Osteoblast (primary cell): Measurements from ENCODE around the gene TRMU. TPM values are rescaled to one million over a fixed set of nuclear protein-coding genes. Genes with fewer than 3 reads are reported as not detected.

Source experiments
- DNase-seq: peaks from one replicate; pipeline ENCODE4 v3.0.0; 2011; ENCODE audit warnings: low spot score, mixed read lengths; ENCODE audit not compliant: insufficient read length; ENCODE audit errors: missing footprints
- H2AFZ ChIP-seq: 2 replicates; pipeline ENCODE4 v1.6.0; 2011; ENCODE audit warnings: mild to moderate bottlenecking, low read length
- H3K27ac ChIP-seq: 2 replicates; pipeline ENCODE4 v1.5.1; 2011; ENCODE audit warnings: mild to moderate bottlenecking, low read depth, low read length, moderate library complexity
- H3K27me3 ChIP-seq: 2 replicates; pipeline ENCODE4 v1.6.0; 2012; ENCODE audit warnings: mild to moderate bottlenecking, control low read depth, inconsistent platforms, low read length, moderate library complexity; ENCODE audit not compliant: insufficient read depth
- H3K36me3 ChIP-seq: 2 replicates; pipeline ENCODE4 v1.5.1; 2011; ENCODE audit warnings: mild to moderate bottlenecking, low read length, control low read depth, moderate library complexity; ENCODE audit not compliant: insufficient read depth
- H3K4me1 ChIP-seq: 2 replicates; pipeline ENCODE4 v1.5.1; 2011; ENCODE audit warnings: mild to moderate bottlenecking, low read length, control low read depth, moderate library complexity; ENCODE audit not compliant: insufficient read depth
- H3K4me2 ChIP-seq: 2 replicates; pipeline ENCODE4 v1.6.0; 2011; ENCODE audit warnings: mild to moderate bottlenecking, low read length; ENCODE audit not compliant: insufficient read depth
- H3K4me3 ChIP-seq: fragments of 200-600 bp; sonication (generic); 3 replicates; pipeline ENCODE4 v1.5.1; 2012; ENCODE audit warnings: mild to moderate bottlenecking, low read length, inconsistent platforms; ENCODE audit not compliant: insufficient read depth
- H3K79me2 ChIP-seq: 2 replicates; pipeline ENCODE4 v1.6.0; 2012; ENCODE audit warnings: mild to moderate bottlenecking, low read length, control low read depth, inconsistent platforms; ENCODE audit not compliant: insufficient read depth
- H3K9me3 ChIP-seq: 2 replicates; pipeline ENCODE4 v1.5.1; 2011; ENCODE audit warnings: low read depth, low read length, control low read depth
- H4K20me1 ChIP-seq: 2 replicates; pipeline ENCODE4 v1.6.0; 2012; ENCODE audit warnings: mild to moderate bottlenecking, low read length, control low read depth; ENCODE audit not compliant: insufficient read depth
- total RNA-seq: library from RNA; depleted of rRNA; stranded (reverse); fragments of >200 nt; gene quantifications from 2 replicates; pipeline ENCODE4 v1.2.3, GENCODE V29; 2012
- TF ChIP-seq, protein P1 (sequence below): IDR thresholded peaks from 2 replicates; pipeline ENCODE4 v1.5.1; 2011; ENCODE audit warnings: mild to moderate bottlenecking, low read depth, low read length, moderate library complexity; ENCODE audit errors: extremely low read depth

The TRMU gene
- total RNA-seq, 1 donor: 22.1 TPM

DNA sequence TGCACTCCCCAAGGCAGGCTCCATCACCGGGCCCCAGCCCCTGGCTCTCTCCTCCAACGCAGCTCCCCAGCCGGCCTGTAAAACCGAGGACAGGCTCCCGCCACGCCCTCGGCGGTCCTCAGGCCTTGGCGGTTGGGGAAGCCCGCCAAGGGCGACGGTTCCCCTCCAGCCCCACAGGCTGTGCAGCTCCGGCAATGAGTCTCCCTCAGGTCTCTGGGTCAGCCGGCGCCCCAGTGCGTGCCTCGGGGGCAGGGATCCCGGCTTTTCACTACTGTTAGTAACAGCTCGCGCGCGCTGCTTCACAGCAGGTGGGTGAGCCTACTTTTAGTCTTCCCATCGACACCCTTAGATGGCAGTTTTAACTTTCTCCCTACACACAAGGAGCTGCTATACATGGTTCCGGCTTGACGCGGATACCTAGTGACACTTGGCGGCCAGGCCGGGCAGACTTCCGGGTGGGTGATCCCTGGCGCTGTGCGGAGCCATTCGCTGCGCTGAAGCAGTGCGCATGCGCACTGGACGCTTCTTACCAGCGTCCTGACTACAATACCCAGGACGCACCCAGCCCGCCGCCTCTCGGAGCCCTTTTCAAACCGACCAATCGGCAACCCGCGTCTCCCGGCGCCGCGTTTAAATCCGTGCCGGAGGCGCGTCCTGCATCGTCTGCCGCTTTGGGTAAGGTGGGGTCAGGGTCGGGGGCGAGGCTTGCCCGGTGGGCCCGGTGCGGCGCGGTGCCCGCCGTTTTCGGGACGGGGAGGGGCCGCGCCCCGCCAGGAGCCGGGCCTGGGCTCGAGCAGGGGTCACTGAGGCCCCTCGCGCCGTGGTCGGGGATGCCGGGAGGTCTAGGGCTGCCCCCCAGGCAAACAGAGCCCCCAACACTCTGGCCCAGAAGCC lies 39.0 kb upstream of the TRMU start, which contains the start of gene GTSE1:
GTSE1 (plus strand) TSS at position 614 of the 894 bp plus-strand sequence. CDS start 531 bp downstream, outside the sequence.
- peak within 1 kb of the TSS; percentile 98 for H2AFZ ChIP-seq
- peaks cover 33% of the 10 kb centered on the region for H3K36me3 ChIP-seq
- peak; percentile 100 for DNase-seq
- no peaks in the 10 kb centered on the region for H4K20me1 ChIP-seq
- H3K79me2 ChIP-seq: peaks cover 39% of the 10 kb centered on the region
- peak within 1 kb of the TSS; percentile 77 for H3K27ac ChIP-seq
- peak within 1 kb of the TSS; percentile 92 for H3K4me2 ChIP-seq
- TF ChIP-seq, protein P1, sequence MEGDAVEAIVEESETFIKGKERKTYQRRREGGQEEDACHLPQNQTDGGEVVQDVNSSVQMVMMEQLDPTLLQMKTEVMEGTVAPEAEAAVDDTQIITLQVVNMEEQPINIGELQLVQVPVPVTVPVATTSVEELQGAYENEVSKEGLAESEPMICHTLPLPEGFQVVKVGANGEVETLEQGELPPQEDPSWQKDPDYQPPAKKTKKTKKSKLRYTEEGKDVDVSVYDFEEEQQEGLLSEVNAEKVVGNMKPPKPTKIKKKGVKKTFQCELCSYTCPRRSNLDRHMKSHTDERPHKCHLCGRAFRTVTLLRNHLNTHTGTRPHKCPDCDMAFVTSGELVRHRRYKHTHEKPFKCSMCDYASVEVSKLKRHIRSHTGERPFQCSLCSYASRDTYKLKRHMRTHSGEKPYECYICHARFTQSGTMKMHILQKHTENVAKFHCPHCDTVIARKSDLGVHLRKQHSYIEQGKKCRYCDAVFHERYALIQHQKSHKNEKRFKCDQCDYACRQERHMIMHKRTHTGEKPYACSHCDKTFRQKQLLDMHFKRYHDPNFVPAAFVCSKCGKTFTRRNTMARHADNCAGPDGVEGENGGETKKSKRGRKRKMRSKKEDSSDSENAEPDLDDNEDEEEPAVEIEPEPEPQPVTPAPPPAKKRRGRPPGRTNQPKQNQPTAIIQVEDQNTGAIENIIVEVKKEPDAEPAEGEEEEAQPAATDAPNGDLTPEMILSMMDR: peak; percentile 14
- peaks cover 20% of the 10 kb centered on the region for H3K4me1 ChIP-seq
- H3K4me3 ChIP-seq: peak within 1 kb of the TSS; percentile 90
- H3K9me3 ChIP-seq: no peaks in the 10 kb centered on the region
- H3K27me3 ChIP-seq: no peaks in the 10 kb centered on the region

DNA sequence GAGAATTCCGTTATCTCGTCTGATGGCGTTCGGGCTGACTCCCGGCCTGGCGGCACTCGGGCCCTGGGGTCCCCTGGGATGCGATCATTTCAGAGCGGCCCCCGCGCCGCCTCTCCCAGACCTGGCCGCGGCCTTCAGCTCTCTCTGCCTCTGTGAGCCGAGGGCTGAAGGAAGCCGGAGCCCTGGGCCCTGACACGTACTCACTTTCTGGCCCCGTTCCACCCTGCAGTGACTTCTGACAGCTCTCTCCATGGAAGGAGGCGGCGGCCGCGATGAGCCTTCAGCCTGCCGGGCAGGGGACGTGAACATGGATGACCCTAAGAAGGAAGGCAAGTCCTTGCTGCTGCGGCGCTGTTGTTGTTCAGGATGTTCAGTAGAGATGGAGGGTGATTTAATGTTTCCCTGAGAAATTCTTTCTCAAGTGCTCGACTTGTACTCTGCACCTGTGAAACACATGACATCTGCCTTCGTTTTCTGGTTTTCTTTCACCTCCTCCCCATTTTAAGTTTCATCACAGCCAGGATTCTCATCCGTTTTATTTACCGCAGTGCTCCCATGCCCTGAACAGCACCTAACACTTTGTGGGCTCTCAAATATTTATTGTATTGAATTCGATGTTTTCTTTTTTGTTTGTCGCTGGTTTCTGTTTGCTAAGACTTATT lies 38.2 kb upstream of the TRMU start:
- Histone ChIP-seq H3K27me3 (no peaks in the 10 kb centered on the region), H3K79me2 (peaks cover 44% of the 10 kb centered on the region), H3K4me2 (peak overlapping the region; percentile 92), H3K27ac (peak overlapping the region; percentile 77), H3K4me3 (peak overlapping the region; percentile 90), H3K4me1 (peaks cover 20% of the 10 kb centered on the region), H2AFZ (peak overlapping the region; percentile 95), H3K9me3 (no peaks in the 10 kb centered on the region), H4K20me1 (no peaks in the 10 kb centered on the region), H3K36me3 (peaks cover 27% of the 10 kb centered on the region)
- TF ChIP-seq, protein P1: no peak
- DNase-seq: peak; percentile 87

DNA sequence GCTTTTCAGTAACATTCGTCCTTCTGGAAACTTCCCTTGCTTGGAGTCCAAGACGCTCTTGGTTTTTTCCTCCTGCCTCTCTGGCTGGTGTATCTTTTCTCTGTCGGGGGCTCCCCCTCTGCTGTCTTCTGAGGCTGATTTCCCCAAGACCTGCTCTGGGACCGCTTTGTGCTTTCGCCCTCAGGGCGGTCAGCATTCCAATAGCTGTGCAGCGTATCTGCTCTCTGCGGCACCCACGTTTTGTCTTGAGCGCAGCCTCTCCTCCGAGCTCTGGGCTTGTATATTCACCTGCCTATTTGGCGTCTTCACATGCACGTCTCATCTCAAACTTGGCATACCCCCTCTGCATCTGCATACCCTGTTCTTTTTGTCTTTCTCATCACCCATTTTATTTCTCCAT lies 36.4 kb upstream of the TRMU start:
- DNase-seq: peak; percentile 19
- Histone ChIP-seq H3K27ac (no peak overlapping the region), H2AFZ (no peak overlapping the region), H3K9me3 (no peaks in the 10 kb centered on the region), H3K79me2 (peaks cover 59% of the 10 kb centered on the region), H3K4me3 (no peak overlapping the region), H3K36me3 (peaks cover 12% of the 10 kb centered on the region), H4K20me1 (no peaks in the 10 kb centered on the region), H3K4me1 (peaks cover 27% of the 10 kb centered on the region), H3K4me2 (no peak overlapping the region), H3K27me3 (no peaks in the 10 kb centered on the region)
- TF ChIP-seq, protein P1: no peak

DNA sequence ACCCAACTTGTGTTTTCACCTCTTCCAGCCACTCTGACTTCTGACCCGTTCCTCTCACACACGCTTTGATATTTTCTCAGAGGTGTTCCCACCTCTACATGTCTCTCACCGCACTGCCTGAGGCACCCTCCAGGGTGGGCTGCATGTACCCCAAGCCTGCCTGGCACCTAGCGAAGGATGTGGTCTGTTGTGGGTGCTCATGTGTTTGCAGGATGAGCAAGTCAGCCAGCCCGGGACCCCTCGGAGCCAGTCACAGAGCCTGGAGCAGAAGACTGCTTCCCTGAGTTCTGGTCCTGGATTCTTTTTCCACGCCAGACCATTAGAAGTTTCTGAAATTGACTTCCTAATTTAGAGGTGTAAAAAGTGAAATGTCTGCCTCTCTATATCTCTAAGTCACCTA lies 35.0 kb upstream of the TRMU start:
- H3K4me3 ChIP-seq: no peak overlapping the region
- H3K36me3 ChIP-seq: peaks cover 12% of the 10 kb centered on the region
- H3K4me1 ChIP-seq: peaks cover 25% of the 10 kb centered on the region
- DNase-seq: no peak
- TF ChIP-seq, protein P1: no peak
- peaks cover 73% of the 10 kb centered on the region for H3K79me2 ChIP-seq
- no peaks in the 10 kb centered on the region for H3K9me3 ChIP-seq
- no peaks in the 10 kb centered on the region for H3K27me3 ChIP-seq
- H4K20me1 ChIP-seq: no peaks in the 10 kb centered on the region
- no peak overlapping the region for H3K27ac ChIP-seq
- no peak overlapping the region for H3K4me2 ChIP-seq
- H2AFZ ChIP-seq: no peak overlapping the region
